ENCODE data around the gene DNM3.

The DNM3 gene

DNA sequence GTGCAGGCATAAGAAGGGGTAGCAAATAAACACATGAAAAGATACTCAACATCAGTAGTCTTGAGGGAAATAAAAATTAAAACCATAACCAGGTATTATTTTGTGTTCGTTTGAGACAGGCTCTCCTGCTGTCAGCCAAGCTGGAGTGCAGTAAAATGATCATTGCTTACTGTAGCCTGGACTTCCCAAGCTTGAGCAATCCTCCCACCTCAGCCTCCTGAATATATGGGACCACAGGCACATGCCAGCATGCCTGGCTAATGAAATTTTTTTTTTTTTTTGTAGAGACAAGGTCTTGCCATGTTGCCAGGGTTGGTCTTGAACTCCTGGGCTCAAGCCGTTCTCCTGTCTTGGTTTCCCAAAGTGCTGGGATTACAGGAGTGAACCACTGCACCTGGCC is 108.0 kb downstream of the DNM3 start:
- Histone ChIP-seq H3K4me1 (ENCODE audit: insufficient read depth, low read length) (no peaks in the 10 kb centered on the region), H2AFZ (ENCODE audit: low read depth, low read length) (no peak overlapping the region), H3K27me3 (ENCODE audit: insufficient read depth, low read length) (no peaks in the 10 kb centered on the region), H3K9me3 (ENCODE audit: low read length) (no peaks in the 10 kb centered on the region), H3K4me3 (ENCODE audit: low read length) (no peak overlapping the region), H3K36me3 (ENCODE audit: insufficient read depth, low read length) (no peaks in the 10 kb centered on the region)

DNA sequence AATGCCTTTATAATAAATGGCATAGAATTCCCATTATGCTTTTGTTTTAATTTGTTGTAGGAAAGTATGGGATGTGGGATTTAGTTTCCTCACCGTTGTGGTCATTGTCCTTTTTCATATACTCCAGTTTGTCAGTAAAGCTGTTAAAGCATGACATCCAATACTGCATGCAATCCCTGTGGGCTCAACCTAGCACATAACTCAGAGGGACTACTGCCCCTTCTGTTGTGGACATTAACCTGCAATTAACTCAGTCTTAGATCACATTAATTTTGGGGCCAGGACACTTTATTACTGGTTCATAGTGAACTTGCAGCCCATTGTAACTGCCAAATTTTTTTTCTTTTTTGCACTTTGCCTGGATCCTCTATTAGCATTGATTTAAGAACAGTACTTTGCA is 112.5 kb downstream of the DNM3 start:
- H3K4me1 ChIP-seq (ENCODE audit: insufficient read depth, low read length): no peaks in the 10 kb centered on the region
- no peaks in the 10 kb centered on the region for H3K27me3 ChIP-seq (ENCODE audit: insufficient read depth, low read length)
- no peak overlapping the region for H2AFZ ChIP-seq (ENCODE audit: low read depth, low read length)
- no peaks in the 10 kb centered on the region for H3K36me3 ChIP-seq (ENCODE audit: insufficient read depth, low read length)
- H3K4me3 ChIP-seq (ENCODE audit: low read length): no peak overlapping the region
- no peaks in the 10 kb centered on the region for H3K9me3 ChIP-seq (ENCODE audit: low read length)

DNA sequence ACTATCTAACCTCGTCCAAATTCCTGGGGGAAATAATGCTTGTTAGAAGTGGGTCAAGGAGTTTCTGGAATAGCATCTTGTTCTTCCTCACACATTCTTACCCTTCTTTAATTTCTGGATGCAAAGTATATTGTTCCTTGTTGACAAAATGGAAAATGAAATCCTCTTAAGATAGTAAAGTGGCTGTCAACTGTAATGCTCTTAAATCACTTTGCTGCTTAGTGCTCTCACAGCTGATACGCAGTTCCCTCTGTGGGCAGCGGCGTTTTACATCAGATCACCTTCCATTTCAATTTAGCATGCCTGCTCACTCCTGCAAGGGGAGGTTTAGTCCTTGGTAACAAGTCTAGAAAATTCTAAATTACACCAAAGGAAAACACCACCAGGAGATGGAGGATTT is 113.1 kb downstream of the DNM3 start:
- H3K4me1 ChIP-seq (ENCODE audit: insufficient read depth, low read length): no peaks in the 10 kb centered on the region
- no peaks in the 10 kb centered on the region for H3K9me3 ChIP-seq (ENCODE audit: low read length)
- H2AFZ ChIP-seq (ENCODE audit: low read depth, low read length): no peak overlapping the region
- no peaks in the 10 kb centered on the region for H3K36me3 ChIP-seq (ENCODE audit: insufficient read depth, low read length)
- no peak overlapping the region for H3K4me3 ChIP-seq (ENCODE audit: low read length)
- H3K27me3 ChIP-seq (ENCODE audit: insufficient read depth, low read length): no peaks in the 10 kb centered on the region

DNA sequence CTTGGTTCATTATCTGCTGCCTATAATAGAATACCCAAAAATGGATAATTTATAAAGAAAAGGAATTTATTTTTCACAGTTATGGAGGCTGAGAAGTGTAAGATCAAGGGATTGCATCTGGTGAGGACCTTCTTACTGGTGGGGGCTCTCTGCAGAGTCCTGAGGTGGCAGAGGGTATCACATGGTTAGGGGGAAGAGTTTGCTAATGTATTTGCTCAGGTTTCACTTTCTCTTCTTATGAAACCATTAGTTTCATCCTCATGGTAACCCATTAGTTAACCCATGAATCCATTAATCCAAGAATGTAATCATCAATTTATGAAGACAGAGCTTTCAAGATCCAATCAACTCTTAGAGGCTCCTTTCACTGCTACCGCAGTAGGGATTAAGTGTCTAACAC is 120.6 kb downstream of the DNM3 start:
- Histone ChIP-seq H3K9me3 (ENCODE audit: low read length) (no peaks in the 10 kb centered on the region), H3K4me1 (ENCODE audit: insufficient read depth, low read length) (no peaks in the 10 kb centered on the region), H3K27me3 (ENCODE audit: insufficient read depth, low read length) (no peaks in the 10 kb centered on the region), H2AFZ (ENCODE audit: low read depth, low read length) (no peak overlapping the region), H3K36me3 (ENCODE audit: insufficient read depth, low read length) (no peaks in the 10 kb centered on the region), H3K4me3 (ENCODE audit: low read length) (no peak overlapping the region)

DNA sequence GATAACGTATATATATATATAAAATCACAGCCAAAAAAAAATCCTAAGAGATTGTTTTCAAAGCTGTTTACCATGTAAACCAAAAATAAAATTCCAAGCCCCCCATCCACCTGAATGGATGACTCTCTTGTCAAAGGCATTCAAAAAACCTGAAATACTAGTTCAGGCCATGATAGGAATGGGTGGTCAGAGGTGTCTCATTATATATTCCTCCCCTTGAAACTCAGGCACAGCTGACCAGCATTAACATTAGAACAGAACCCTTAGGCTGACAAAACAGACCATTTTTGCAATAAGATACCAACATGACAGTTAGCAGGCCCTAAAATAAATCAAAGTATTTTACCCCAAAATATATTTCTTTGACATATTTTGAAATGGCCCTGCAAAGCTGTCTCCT is 122.5 kb downstream of the DNM3 start:
- no peaks in the 10 kb centered on the region for H3K27me3 ChIP-seq (ENCODE audit: insufficient read depth, low read length)
- H3K9me3 ChIP-seq (ENCODE audit: low read length): no peaks in the 10 kb centered on the region
- H3K36me3 ChIP-seq (ENCODE audit: insufficient read depth, low read length): no peaks in the 10 kb centered on the region
- H3K4me3 ChIP-seq (ENCODE audit: low read length): no peak overlapping the region
- H2AFZ ChIP-seq (ENCODE audit: low read depth, low read length): no peak overlapping the region
- H3K4me1 ChIP-seq (ENCODE audit: insufficient read depth, low read length): no peaks in the 10 kb centered on the region

DNA sequence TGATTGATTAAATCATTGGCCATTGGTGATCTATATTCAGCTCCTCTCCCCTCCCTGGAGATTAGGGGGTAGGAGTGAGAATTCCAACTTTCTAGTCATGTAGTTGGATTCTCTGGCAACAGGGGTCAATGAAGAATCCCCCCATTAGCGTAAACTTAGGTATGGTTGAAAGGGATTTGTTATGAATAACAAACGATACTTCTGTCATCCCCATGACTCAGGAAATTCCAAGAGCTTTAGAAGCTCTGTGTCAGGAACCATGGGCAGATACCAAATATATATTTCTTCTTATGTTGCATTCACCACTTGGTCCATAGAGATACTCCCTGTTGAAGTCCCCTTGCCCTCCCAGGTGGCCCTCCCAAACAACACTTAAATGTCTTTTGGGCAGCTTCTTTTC is 124.5 kb downstream of the DNM3 start:
- Histone ChIP-seq H3K27me3 (ENCODE audit: insufficient read depth, low read length) (no peaks in the 10 kb centered on the region), H3K4me1 (ENCODE audit: insufficient read depth, low read length) (peaks cover 1% of the 10 kb centered on the region), H3K4me3 (ENCODE audit: low read length) (no peak overlapping the region), H3K36me3 (ENCODE audit: insufficient read depth, low read length) (no peaks in the 10 kb centered on the region), H3K9me3 (ENCODE audit: low read length) (no peaks in the 10 kb centered on the region), H2AFZ (ENCODE audit: low read depth, low read length) (no peak overlapping the region)

DNA sequence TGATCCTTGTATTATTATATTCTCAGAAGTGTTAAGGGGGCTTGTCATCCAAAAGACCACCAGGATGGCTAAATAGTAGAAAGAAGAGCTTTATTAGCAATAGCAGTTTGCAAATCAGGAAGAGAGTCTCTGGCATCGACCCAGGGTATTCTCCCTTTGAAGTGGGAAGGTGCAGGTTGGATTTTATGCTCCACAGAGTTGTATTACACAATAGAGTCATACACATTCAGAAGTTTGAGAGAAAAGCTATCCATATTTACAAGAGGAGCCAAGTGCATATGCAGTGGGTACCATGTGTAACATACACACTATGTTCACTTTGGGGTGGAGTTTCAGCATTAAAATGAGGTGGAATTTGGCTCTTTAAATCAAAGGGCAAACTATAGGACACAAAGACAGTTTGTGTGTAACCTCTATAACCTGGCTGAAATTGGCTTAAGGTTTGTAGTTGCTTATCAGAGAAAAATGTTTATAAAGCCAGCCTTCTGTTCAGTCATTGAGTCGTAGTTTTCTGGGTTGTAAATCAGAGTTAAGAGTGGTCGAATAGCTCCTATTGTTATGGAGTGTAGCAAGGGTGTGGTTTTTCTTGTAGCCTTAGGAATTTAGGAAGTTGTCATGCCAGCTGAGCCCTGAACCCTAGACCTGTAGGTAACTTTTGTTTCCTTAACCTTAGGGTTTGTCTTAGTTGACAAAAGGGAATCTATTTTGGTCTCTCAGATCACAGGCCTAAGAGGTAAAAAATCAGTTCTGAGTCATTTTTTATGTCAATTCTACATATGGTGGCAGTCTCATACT is 125.3 kb downstream of the DNM3 start:
- Histone ChIP-seq H3K27me3 (ENCODE audit: insufficient read depth, low read length) (no peaks in the 10 kb centered on the region), H3K4me1 (ENCODE audit: insufficient read depth, low read length) (peaks cover 1% of the 10 kb centered on the region), H3K9me3 (ENCODE audit: low read length) (no peaks in the 10 kb centered on the region), H2AFZ (ENCODE audit: low read depth, low read length) (no peak overlapping the region), H3K4me3 (ENCODE audit: low read length) (no peak overlapping the region), H3K36me3 (ENCODE audit: insufficient read depth, low read length) (no peaks in the 10 kb centered on the region)

DNA sequence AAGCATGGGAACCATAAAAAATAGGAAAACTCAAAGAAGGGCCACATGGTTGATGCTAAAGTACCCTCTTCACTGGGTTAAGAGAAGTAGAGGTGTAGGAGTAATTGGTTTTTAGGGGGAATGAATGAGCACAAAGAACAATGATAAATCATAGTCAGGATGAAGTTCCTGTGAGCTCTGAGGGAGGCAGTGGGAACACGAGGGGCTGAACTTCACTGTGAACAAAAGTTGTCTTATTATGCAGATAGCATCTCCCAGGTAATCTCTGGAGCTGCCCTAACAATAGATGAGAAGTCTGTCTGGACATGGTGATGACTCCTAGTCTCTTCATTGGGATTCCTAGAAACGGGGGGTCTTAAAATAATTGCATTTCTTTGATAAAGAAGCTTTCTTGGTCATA is 127.9 kb downstream of the DNM3 start:
- no peaks in the 10 kb centered on the region for H3K27me3 ChIP-seq (ENCODE audit: insufficient read depth, low read length)
- no peaks in the 10 kb centered on the region for H3K9me3 ChIP-seq (ENCODE audit: low read length)
- H2AFZ ChIP-seq (ENCODE audit: low read depth, low read length): peak overlapping the region; percentile 45
- H3K4me1 ChIP-seq (ENCODE audit: insufficient read depth, low read length): peaks cover 1% of the 10 kb centered on the region
- H3K4me3 ChIP-seq (ENCODE audit: low read length): no peak overlapping the region
- H3K36me3 ChIP-seq (ENCODE audit: insufficient read depth, low read length): no peaks in the 10 kb centered on the region

DNA sequence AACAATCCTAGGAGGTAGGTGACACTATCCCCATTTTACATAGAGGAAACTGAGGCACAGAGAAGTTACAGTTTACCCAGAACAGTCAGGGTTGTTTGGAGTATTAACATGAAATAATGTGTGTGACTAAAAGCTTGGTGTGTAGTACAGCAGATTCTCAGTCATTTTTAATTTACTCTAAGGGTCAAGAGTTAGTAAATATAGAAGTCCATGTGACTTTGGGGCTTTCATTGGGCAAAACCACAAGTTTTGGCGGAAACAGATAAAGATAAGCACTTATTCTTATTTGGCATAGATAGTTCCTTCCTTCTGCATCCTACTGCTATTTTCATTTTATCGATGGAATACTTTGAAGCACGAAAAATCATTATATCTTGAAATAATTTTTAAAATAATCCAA is 128.5 kb downstream of the DNM3 start:
- Histone ChIP-seq H3K4me3 (ENCODE audit: low read length) (no peak overlapping the region), H3K36me3 (ENCODE audit: insufficient read depth, low read length) (no peaks in the 10 kb centered on the region), H2AFZ (ENCODE audit: low read depth, low read length) (peak overlapping the region; percentile 45), H3K9me3 (ENCODE audit: low read length) (no peaks in the 10 kb centered on the region), H3K4me1 (ENCODE audit: insufficient read depth, low read length) (peaks cover 1% of the 10 kb centered on the region), H3K27me3 (ENCODE audit: insufficient read depth, low read length) (no peaks in the 10 kb centered on the region)

DNA sequence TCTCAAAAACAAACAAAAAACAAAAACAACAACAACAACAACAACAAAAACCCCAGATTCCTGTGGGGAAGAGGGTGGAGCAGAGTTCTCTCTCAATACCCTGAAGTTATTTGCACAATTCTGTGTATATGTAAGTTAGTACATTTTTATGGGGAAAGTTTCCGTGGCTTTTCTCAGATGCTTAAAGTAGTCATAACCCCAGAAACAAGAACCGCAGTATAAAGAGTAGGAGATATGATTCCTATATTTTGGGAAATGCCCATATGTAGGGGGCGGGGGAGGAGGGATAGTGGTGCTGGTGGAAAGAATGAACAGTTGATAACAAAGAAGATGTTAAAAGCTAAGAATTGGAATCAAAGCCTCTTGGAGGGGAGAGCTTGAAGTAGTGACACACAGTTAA is 131.5 kb downstream of the DNM3 start:
- Histone ChIP-seq H3K9me3 (ENCODE audit: low read length) (no peaks in the 10 kb centered on the region), H3K27me3 (ENCODE audit: insufficient read depth, low read length) (no peaks in the 10 kb centered on the region), H3K4me1 (ENCODE audit: insufficient read depth, low read length) (peaks cover 1% of the 10 kb centered on the region), H3K36me3 (ENCODE audit: insufficient read depth, low read length) (no peaks in the 10 kb centered on the region), H3K4me3 (ENCODE audit: low read length) (no peak overlapping the region), H2AFZ (ENCODE audit: low read depth, low read length) (no peak overlapping the region)

DNA sequence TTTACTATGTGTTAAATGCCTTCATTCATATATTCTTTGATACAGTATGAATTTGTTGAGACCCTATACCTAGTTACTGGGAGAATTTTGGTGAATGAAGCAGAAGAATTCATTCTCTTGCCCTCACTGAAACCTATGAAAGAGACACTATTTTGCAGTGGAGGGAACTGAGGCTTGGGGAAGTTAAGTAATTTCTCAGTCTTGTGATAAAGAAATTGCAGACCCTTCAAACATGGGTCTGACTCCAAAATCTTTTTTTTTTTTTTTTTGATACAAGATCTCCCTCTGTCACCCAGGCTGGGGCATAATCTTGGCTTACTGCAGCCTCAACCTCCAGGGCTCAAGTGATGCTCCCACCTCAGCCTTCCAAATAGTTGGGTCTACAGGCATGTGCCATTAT is 132.1 kb downstream of the DNM3 start:
- Histone ChIP-seq H3K4me1 (ENCODE audit: insufficient read depth, low read length) (peaks cover 1% of the 10 kb centered on the region), H3K4me3 (ENCODE audit: low read length) (no peak overlapping the region), H3K36me3 (ENCODE audit: insufficient read depth, low read length) (no peaks in the 10 kb centered on the region), H3K9me3 (ENCODE audit: low read length) (no peaks in the 10 kb centered on the region), H3K27me3 (ENCODE audit: insufficient read depth, low read length) (no peaks in the 10 kb centered on the region), H2AFZ (ENCODE audit: low read depth, low read length) (no peak overlapping the region)

DNA sequence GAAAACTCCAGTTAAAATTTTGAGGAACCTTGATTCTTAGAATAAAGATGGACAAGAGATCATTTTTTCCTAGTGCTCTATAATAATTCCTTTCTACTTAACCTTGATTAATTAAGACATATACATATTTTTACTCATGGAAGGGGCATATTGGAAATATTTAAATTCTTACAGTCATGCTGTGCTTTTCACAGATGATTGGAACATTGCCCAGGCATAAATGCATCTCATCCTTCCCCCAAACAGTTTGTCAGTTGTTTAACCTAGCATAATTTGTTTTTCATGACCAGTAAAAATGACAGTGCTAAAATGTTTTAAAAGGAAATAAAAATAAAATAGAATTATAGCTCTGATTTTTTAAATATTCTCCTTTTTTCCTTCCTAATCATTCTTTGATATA is 140.0 kb downstream of the DNM3 start:
- Histone ChIP-seq H3K4me1 (ENCODE audit: insufficient read depth, low read length) (peaks cover 6% of the 10 kb centered on the region), H3K9me3 (ENCODE audit: low read length) (no peaks in the 10 kb centered on the region), H3K36me3 (ENCODE audit: insufficient read depth, low read length) (no peaks in the 10 kb centered on the region), H3K27me3 (ENCODE audit: insufficient read depth, low read length) (no peaks in the 10 kb centered on the region), H2AFZ (ENCODE audit: low read depth, low read length) (no peak overlapping the region), H3K4me3 (ENCODE audit: low read length) (no peak overlapping the region)

DNA sequence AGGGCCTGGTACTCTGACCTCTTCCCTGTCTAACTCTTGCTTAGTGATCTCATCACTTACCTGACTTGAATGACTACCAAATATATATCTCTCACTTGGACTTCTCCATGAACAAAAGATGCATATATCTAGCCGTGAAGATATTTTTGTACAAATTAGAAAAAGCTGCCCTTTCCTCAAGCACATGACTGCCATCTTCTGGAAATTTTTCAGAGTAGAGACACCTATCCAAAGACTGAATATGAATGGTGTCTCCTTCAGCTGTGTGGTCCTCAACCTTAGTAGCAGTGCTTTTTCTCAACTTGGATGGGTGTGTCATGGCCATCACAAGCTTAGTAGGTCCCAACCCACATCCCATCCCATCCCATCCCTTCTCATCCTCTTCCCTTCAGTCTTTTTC is 142.3 kb downstream of the DNM3 start:
- Histone ChIP-seq H3K4me1 (ENCODE audit: insufficient read depth, low read length) (peaks cover 6% of the 10 kb centered on the region), H2AFZ (ENCODE audit: low read depth, low read length) (no peak overlapping the region), H3K9me3 (ENCODE audit: low read length) (no peaks in the 10 kb centered on the region), H3K4me3 (ENCODE audit: low read length) (no peak overlapping the region), H3K36me3 (ENCODE audit: insufficient read depth, low read length) (no peaks in the 10 kb centered on the region), H3K27me3 (ENCODE audit: insufficient read depth, low read length) (no peaks in the 10 kb centered on the region)

DNA sequence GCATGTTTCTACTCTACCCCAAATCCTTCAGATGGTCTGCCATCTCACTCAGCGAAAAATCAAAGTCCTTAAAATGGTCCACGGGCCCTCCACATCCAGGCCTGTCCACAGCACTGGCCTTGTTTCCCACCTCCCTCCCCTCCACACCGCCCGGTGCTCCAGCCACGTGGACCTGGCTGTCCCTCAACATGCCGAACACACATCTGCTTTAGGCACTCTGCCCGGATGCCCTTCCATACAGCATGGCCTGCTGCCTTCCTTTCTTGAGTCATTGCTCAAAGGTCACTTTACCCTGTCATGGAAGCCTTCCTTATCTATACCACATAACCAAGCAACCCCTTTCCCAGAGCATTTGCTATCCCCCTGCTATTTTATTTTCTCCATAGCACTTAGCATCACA is 143.0 kb downstream of the DNM3 start:
- peaks cover 6% of the 10 kb centered on the region for H3K4me1 ChIP-seq (ENCODE audit: insufficient read depth, low read length)
- H3K27me3 ChIP-seq (ENCODE audit: insufficient read depth, low read length): no peaks in the 10 kb centered on the region
- H3K36me3 ChIP-seq (ENCODE audit: insufficient read depth, low read length): no peaks in the 10 kb centered on the region
- no peaks in the 10 kb centered on the region for H3K9me3 ChIP-seq (ENCODE audit: low read length)
- H2AFZ ChIP-seq (ENCODE audit: low read depth, low read length): no peak overlapping the region
- no peak overlapping the region for H3K4me3 ChIP-seq (ENCODE audit: low read length)
